ENCODE data around the gene TRDN.
"Not testable (repeated sequence)": the region's sequence is repeated elsewhere in the genome, so short reads cannot be mapped to it uniquely, and the experiment has no call there.

The TRDN gene

GRCh38 chr6:123263981-123264380 lies 372.8 kb downstream of the TRDN start:
- Histone ChIP-seq H3K79me2 (ENCODE audit: insufficient read depth, low read length) (no peaks in the 10 kb centered on the region), H3K4me3 (ENCODE audit: low read length, poor library complexity, severe bottlenecking) (no peak overlapping the region), H3K9me3 (ENCODE audit: insufficient read depth, low read depth, low read length) (no peaks in the 10 kb centered on the region), H3K4me2 (ENCODE audit: low read depth, low read length, poor library complexity, severe bottlenecking) (no peak overlapping the region), H3F3A (ENCODE audit: low read depth) (no peaks in the 10 kb centered on the region), H2AFZ (ENCODE audit: low read length) (no peak overlapping the region), H3K9ac (ENCODE audit: low read depth, low read length, poor library complexity, severe bottlenecking) (no peak overlapping the region), H3K36me3 (ENCODE audit: insufficient read depth, low read length) (no peaks in the 10 kb centered on the region), H4K20me1 (ENCODE audit: insufficient read depth, low read length, poor library complexity, severe bottlenecking) (no peaks in the 10 kb centered on the region), H3K9me2 (replicated peaks; ENCODE audit: low read depth, low read length) (no peaks in the 10 kb centered on the region), H3K27me3 (ENCODE audit: insufficient read depth, low read length, poor library complexity, severe bottlenecking) (no peaks in the 10 kb centered on the region), H3K4me1 (ENCODE audit: insufficient read depth, low read length, poor library complexity, severe bottlenecking) (no peaks in the 10 kb centered on the region)
- no peak for TF ChIP-seq EZH2phosphoT487 (IDR thresholded peaks at IDR 0.05; ENCODE audit: borderline replicate concordance)
- TF ChIP-seq, protein P1, sequence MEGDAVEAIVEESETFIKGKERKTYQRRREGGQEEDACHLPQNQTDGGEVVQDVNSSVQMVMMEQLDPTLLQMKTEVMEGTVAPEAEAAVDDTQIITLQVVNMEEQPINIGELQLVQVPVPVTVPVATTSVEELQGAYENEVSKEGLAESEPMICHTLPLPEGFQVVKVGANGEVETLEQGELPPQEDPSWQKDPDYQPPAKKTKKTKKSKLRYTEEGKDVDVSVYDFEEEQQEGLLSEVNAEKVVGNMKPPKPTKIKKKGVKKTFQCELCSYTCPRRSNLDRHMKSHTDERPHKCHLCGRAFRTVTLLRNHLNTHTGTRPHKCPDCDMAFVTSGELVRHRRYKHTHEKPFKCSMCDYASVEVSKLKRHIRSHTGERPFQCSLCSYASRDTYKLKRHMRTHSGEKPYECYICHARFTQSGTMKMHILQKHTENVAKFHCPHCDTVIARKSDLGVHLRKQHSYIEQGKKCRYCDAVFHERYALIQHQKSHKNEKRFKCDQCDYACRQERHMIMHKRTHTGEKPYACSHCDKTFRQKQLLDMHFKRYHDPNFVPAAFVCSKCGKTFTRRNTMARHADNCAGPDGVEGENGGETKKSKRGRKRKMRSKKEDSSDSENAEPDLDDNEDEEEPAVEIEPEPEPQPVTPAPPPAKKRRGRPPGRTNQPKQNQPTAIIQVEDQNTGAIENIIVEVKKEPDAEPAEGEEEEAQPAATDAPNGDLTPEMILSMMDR (conservative IDR thresholded peaks at IDR 0.05; ENCODE audit: low read length): no peak

DNA sequence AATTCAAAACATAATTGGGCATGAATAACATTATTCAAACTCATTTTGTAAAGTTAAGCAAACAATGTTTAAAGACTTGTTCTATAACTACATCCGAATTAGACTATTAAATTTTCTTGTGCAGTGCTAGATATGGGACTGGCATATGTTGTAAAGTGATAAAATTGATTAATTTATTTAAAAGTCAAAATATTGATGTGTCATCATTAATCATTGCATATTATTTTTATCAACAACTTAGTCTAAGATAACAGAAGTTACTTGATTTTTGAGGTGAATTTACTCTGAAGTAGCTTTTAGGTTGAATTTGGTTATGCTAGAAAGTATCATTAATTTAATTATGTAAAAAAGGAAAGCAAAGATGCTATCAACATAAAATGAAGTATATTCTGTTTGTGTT lies 396.1 kb downstream of the TRDN start:
- no peak for TF ChIP-seq EZH2phosphoT487 (IDR thresholded peaks at IDR 0.05; ENCODE audit: borderline replicate concordance)
- TF ChIP-seq, protein P1 (conservative IDR thresholded peaks at IDR 0.05; ENCODE audit: low read length): no peak
- H3K9me3 ChIP-seq (ENCODE audit: insufficient read depth, low read depth, low read length): no peaks in the 10 kb centered on the region
- no peak overlapping the region for H3K4me2 ChIP-seq (ENCODE audit: low read depth, low read length, poor library complexity, severe bottlenecking)
- no peaks in the 10 kb centered on the region for H3K27me3 ChIP-seq (ENCODE audit: insufficient read depth, low read length, poor library complexity, severe bottlenecking)
- H2AFZ ChIP-seq (ENCODE audit: low read length): no peak overlapping the region
- no peaks in the 10 kb centered on the region for H3K4me1 ChIP-seq (ENCODE audit: insufficient read depth, low read length, poor library complexity, severe bottlenecking)
- no peaks in the 10 kb centered on the region for H3K36me3 ChIP-seq (ENCODE audit: insufficient read depth, low read length)
- H3K79me2 ChIP-seq (ENCODE audit: insufficient read depth, low read length): no peaks in the 10 kb centered on the region
- no peaks in the 10 kb centered on the region for H3F3A ChIP-seq (ENCODE audit: low read depth)
- H4K20me1 ChIP-seq (ENCODE audit: insufficient read depth, low read length, poor library complexity, severe bottlenecking): no peaks in the 10 kb centered on the region
- H3K4me3 ChIP-seq (ENCODE audit: low read length, poor library complexity, severe bottlenecking): no peak overlapping the region
- H3K9me2 ChIP-seq (replicated peaks; ENCODE audit: low read depth, low read length): no peaks in the 10 kb centered on the region
- no peak overlapping the region for H3K9ac ChIP-seq (ENCODE audit: low read depth, low read length, poor library complexity, severe bottlenecking)

DNA sequence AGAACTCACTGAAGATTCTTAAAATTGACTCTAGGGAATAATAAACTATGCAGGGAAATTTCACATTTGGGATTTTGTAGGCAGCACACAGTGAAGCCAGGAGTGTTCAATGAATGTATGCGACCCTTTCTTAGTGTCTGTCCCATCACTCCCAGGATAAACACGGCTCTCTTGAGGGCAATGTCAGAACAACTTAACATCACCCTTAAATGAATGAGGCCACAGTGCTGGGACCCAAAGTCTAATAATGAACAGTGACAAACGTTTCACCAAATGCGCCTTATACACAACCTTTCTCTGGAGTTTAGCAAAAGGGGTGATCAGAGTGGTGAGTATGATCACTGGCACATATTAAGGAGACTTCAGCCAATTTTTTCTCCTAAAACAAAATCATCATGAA lies 403.4 kb downstream of the TRDN start:
- no peaks in the 10 kb centered on the region for H3K27me3 ChIP-seq (ENCODE audit: insufficient read depth, low read length, poor library complexity, severe bottlenecking)
- no peaks in the 10 kb centered on the region for H3K9me3 ChIP-seq (ENCODE audit: insufficient read depth, low read depth, low read length)
- no peaks in the 10 kb centered on the region for H3K9me2 ChIP-seq (replicated peaks; ENCODE audit: low read depth, low read length)
- H3K79me2 ChIP-seq (ENCODE audit: insufficient read depth, low read length): no peaks in the 10 kb centered on the region
- no peak for TF ChIP-seq EZH2phosphoT487 (IDR thresholded peaks at IDR 0.05; ENCODE audit: borderline replicate concordance)
- TF ChIP-seq, protein P1 (conservative IDR thresholded peaks at IDR 0.05; ENCODE audit: low read length): no peak
- no peaks in the 10 kb centered on the region for H3F3A ChIP-seq (ENCODE audit: low read depth)
- H3K36me3 ChIP-seq (ENCODE audit: insufficient read depth, low read length): no peaks in the 10 kb centered on the region
- H3K9ac ChIP-seq (ENCODE audit: low read depth, low read length, poor library complexity, severe bottlenecking): no peak overlapping the region
- H3K4me2 ChIP-seq (ENCODE audit: low read depth, low read length, poor library complexity, severe bottlenecking): no peak overlapping the region
- H2AFZ ChIP-seq (ENCODE audit: low read length): no peak overlapping the region
- H3K4me3 ChIP-seq (ENCODE audit: low read length, poor library complexity, severe bottlenecking): no peak overlapping the region
- no peaks in the 10 kb centered on the region for H3K4me1 ChIP-seq (ENCODE audit: insufficient read depth, low read length, poor library complexity, severe bottlenecking)
- H4K20me1 ChIP-seq (ENCODE audit: insufficient read depth, low read length, poor library complexity, severe bottlenecking): no peaks in the 10 kb centered on the region

GRCh38 chr6:123227789-123228188 lies 409.0 kb downstream of the TRDN start:
- H3K9me3 ChIP-seq (ENCODE audit: insufficient read depth, low read depth, low read length): not testable (repeated sequence)

More at GRCh38 chr6:123227789-123228188, 409.0 kb downstream of the TRDN start:
- H4K20me1 ChIP-seq (ENCODE audit: insufficient read depth, low read length, poor library complexity, severe bottlenecking); H3K9ac ChIP-seq (ENCODE audit: low read depth, low read length, poor library complexity, severe bottlenecking); H3K4me2 ChIP-seq (ENCODE audit: low read depth, low read length, poor library complexity, severe bottlenecking); H3K27me3 ChIP-seq (ENCODE audit: insufficient read depth, low read length, poor library complexity, severe bottlenecking); H3F3A ChIP-seq (ENCODE audit: low read depth); H3K36me3 ChIP-seq (ENCODE audit: insufficient read depth, low read length); H3K9me2 ChIP-seq (replicated peaks; ENCODE audit: low read depth, low read length); H2AFZ ChIP-seq (ENCODE audit: low read length); H3K79me2 ChIP-seq (ENCODE audit: insufficient read depth, low read length); H3K4me1 ChIP-seq (ENCODE audit: insufficient read depth, low read length, poor library complexity, severe bottlenecking); H3K4me3 ChIP-seq (ENCODE audit: low read length, poor library complexity, severe bottlenecking): not testable (repeated sequence)
